NCI-H1436 treated with DMSO at 0.1 percent for 48 hours (cell line): Measurements from ENCODE around the gene MSRB1.
"Not testable (repeated sequence)": the region's sequence is repeated elsewhere in the genome, so short reads cannot be mapped to it uniquely, and the experiment has no call there.

ENCODE experiments used
- DNase-seq: peaks from one replicate; lab custom pipeline; 2025; lab: John Stamatoyannopoulos, UW

MSRB1 gene

DNA sequence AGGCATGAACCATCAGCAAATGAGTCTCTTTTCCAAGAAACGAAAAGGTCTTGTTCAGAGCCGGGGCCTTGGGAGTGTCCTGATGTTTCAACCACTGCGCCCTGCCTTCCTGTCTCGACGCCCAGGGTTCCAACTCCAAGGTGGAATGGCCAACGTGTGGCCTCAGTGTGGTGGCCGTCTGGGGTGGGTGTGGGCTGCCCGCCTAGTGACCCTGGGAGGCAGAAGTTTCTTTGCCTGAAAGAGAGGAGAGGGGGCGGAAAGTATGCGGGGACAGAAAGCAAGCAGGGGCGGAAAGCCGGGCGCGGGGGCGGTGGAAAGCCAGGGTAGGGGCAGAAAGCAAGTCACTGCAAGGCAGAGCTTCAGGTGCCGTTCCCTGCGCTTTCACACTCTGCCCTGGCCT, 4.1 kb downstream of the MSRB1 start:
- no peak for DNase-seq

DNA sequence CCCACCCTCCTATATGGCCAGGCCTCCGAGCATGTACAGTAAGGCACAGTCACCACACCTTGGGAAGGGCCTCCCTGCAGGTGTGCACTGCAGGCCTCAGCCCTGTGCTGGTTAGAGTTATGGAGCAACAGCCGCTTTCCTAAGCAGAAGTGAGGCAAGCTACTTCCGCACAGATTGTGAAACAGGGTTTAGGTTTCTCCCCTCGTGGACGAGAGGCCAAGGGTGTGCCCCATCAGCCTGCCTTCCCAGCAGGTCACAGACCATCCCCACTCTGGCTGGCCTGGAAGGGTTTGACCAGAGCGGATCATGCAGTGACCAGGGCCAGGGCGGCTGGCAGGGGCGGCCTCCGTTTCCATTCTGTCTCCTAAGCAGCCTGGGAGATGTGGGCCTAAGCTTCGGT, 4.7 kb downstream of the MSRB1 start:
- DNase-seq = no peak

DNA sequence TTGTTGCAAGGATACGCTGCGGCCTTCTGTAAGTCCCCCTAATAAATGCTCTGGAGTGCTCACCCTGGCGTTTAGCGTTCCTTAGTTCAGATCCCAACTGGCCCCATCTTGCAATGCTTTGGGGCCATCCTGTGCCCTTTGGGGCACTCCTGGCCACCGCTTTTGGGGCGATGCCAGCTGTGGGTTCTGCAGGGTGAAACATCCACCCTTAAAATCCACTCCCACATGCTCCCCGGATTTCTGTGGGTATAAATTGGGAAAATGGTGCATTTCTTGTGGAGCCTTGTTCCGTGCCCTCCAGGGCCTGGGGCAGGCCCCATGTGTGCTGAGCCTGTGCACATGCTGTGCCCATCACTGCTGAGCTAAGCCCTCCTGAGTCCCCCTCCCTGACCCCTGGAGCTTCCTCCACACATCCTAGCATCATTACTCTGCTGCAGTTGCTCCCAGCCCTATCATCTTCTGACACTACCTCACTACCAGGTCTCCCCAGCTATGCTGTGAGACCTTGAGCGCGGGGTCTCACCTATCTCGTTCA, 6.0 kb downstream of the MSRB1 start:
- DNase-seq = no peak

DNA sequence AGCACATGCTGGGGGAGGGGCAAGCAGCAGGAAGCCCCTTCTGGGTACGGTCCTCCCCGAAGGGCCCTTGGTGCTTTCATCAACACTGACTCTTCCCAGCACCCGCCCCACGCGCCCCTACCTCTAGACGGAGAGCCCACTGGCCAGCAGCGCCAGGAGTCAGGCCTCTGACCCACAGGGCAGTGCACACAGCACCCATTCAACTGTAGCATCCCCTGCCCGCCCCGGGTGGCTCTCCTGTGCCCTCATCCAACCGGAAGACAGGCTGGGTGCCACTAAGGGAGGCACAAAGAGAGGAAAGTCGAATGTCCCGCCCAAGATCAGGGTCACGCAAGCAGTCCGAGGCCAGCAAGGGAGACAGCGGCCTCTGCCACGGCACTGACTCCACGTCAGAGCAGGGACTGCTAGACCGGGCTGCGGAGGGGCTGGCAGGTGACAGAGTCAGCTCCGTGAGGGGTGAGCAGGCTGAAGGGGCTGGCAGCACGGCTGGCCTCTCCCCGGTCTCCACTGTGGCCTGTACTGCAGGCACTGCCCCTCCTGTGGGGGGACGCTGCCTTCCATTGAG, 9.8 kb downstream of the MSRB1 start:
- DNase-seq = no peak

DNA sequence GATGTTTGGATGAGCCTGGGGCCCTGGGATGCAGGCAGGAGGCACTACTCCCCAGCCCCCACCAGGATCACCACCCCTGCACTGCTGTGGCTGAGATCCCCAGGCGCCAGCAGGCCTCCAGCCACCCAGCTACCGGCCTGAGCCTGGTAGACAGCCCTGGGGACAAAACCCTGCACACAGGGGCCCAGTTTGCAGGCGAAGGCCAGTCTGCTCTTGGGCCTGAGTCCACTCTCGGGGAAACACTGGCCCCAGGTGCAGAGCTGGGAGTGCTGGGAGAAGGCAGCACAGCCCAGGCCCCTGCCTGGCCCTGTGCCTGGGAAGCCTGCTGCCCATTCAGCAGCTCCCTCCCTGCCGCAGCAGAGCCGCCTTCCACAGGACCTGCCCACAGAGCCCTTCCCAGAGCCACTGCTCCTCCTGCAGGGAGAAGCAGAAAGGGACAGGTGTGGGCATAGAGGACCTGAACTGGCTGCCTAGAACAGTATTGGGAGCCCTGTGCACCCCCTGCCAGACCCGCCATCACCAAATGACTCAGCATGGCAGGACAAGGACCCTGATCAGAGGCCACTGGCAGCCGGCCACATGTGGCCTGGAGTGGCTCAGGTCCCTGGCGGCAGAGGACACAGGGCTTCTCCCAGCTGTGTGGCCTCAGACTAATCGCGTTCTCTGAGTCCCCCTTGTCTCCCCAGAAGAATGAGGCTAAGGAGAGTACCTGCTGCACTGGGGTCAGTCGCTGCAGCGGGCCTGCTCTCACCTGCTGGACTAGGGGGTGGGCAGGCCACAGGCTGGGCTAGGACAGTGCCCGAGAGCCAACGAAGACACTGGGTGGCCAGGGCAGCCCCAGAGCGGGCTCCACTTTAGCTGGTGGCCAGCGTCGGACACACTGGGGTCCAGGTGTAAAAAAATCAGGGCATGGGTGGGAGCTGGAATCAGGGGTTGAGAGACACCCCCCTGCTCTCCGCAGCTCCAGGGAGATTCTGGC, 10.7 kb downstream of the MSRB1 start:
- DNase-seq = no peak

DNA sequence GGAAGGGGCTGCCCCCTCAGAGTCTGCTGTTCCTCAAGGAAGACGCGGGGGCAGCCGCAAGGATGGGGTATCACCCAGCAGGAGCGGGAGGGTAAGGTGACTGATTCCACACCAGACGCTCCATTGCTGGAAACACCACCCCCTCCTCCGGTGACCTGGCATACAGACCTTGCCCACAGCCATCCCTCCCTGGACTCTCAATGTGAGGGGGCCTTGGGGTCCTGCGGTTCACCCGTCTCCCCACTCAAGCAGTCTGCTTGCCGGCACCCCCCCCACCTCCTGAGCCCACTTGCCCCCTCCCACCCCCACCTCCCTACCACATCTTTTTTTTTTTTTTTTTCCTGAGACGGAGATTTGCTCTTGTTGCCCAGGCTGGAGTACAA, 12.7 kb downstream of the MSRB1 start:
- DNase-seq = no peak

DNA sequence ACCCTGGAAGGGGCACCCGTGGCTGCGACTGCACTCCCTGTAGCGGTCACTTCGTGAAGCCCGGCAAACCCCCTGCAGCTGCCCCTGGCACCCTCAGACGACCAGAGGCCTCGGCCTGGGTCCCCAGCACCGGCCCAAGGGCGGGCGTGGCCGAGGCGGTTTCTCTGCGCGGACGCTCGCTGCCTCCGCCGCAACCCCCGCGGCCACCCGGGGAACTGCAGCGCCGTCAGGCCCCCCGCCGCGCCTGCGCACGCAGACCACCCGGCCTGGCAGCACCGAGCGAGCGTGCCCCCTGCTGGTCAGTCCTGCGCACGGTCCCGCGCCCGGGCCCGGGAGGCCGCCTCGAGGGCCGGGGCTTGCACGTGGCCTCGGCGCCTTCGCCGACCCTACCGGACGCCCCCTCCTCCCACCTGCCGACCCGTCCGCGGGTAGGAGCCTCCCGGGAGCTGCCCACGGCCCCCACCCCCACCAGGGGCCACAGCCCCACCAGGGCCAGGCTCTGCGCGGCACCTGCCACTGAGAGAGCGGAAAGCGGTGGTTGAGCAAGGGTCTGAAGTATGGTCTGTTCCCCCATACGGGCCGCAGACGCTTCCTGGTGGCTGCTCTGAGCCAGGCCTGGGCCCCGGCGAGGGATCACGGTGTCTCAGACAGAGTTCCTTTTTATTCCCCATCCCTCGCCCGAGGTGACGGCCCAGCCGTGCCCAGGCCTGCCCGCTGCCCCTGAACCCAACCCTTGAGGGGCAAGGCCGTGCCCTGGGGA, 13.2 kb downstream of the MSRB1 start:
- DNase-seq = no peak

DNA sequence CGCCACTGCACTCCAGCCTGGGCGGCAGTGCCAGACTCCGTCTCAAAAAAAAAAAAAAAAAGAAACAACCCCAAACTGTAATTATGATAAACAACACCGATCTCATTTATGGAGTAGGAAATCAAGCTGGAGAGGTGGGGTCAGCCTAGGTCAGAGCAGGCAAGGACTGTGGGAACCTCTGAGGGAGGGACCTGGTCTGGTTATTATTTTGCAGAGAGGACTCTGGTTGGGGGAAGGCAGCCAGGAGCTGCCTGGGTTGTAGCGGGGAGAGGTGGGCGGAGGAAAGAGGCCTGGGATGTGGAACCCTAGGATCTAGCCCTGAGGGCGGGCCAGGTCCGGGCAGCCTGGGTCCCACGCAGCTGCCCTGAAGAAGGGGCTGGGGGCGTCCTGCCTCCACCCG, 13.9 kb downstream of the MSRB1 start:
- DNase-seq = no peak

DNA sequence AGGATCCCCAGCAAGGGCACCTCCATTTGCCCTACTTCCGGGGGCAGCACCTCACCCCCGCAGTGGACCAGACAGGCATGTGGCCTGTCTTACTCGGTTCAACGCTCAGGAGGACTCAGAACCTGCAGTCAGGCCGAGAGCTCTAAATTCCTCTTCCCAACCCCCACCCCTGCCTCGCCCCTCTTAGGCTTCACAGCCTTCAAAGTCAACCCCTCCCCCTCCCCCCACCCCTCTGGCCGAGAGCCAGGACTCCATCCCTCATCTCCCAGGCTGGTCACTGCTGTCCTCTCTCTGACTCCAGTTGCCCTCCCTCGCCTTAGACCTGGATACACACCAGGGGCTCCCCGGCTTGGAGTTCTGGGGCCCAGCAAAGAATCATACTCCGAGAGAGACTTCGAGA, 16.7 kb downstream of the MSRB1 start:
- no peak for DNase-seq

DNA sequence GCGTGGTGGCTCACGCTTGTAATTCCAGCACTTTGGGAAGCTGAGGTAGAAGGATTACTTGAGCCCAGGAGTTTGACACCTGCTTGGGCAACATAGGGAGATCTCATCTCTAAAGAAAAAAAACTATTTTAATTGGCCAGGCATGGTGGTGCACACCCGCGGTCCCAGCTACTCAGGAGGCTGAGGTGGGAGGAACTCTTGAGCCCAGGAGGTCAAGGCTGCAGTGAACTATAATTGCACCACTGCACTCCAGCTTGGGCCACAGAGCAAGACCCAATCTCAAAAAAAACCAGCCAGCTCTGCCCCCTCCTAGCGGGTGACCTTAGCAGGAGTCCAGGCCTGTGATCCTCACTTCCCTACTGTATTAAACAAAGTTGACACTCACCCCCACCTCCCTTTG, 18.9 kb downstream of the MSRB1 start:
- no peak for DNase-seq

DNA sequence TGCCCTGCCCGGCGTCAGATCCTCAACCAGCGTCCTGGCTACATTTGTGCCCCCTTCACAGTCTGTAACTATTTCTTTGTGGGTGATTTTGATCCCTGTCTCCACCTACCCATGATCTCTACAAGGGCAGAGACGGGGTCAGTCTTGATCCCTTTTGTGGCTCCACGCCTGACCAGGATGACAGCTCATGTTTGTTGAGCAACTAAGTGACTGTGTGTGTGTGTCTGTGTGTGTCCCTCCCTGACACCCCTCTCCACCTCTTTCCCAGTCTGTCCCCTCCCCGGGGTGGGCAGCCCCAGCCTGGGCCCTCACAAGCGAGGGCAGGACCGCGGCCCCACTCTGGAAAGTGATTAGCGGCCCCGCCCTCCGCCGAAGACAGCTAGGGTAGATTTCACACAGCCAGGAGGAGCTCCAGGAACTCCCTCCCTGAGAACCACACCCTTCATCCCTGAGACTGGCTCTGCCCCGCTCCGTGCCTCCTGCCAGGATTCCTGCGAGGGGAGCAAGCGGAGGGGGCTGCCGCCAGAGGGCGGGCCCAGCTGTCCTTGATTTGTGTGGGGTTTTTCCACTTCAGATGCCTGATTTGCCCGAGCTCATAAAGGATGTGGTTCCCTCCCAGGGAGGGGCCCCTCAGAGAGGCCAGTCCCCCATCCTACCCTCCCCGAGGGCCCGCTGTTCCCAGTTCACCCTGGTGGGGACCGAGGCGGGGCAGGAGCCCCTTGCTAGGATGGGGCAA, 19.5 kb downstream of the MSRB1 start:
- DNase-seq = no peak

DNA sequence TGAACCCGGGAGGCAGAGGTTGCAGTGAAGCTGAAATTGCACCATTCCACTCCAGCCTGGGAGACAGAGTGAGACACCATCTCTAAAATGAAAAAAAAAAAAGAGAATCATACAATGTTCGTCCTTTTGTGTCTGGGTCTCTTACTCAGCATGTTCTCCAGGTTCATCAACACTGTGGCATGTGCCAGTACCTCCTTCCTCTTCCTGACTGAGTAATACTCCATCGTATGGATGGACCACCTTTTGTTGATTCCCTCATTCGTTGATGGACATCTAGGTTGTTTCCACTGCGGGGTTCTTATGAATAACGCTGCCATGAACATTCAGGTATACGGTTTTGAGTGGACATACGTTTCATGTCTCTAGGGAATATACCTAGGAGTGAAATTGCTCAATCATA, 20.6 kb downstream of the MSRB1 start:
- no peak for DNase-seq

DNA sequence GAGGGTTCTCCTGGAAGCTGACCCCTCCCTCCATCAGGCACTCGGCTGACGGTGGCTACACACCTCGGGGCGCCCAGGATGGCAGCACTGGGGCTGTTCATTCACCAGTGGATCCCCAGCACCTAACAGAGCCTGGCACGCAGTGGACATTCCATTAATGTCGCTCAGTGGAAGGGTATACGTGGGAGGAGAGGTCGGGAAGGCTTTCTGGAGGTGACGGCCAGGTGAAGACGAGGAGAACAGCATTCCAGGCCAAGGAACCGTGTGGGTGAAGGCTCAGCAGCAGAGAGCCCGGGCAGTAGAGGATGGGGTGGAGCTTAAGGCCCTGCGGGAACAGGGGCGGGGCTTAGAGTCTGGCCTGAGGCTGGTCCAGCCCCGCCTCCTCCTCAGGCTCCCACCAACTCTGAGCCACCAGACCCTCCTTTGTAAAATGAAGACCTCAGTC, 22.2 kb downstream of the MSRB1 start:
- DNase-seq = no peak

DNA sequence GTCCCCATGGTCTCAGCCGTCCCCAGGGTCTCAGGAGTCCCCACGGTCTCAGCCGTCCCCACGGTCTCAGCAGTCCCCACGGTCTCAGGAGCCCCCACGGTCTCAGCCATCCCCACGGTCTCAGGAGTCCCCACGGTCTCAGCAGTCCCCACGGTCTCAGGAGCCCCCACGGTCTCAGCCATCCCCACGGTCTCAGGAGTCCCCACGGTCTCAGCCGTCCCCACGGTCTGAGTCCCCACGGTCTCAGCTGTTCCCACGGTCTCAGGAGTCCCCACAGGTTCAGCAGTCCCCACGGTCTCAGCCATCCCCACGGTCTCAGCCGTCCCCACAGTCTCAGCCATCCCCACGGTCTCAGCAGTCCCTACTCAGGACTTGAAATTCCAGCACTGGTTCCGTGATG, 22.9 kb downstream of the MSRB1 start:
- DNase-seq = not testable (repeated sequence)

DNA sequence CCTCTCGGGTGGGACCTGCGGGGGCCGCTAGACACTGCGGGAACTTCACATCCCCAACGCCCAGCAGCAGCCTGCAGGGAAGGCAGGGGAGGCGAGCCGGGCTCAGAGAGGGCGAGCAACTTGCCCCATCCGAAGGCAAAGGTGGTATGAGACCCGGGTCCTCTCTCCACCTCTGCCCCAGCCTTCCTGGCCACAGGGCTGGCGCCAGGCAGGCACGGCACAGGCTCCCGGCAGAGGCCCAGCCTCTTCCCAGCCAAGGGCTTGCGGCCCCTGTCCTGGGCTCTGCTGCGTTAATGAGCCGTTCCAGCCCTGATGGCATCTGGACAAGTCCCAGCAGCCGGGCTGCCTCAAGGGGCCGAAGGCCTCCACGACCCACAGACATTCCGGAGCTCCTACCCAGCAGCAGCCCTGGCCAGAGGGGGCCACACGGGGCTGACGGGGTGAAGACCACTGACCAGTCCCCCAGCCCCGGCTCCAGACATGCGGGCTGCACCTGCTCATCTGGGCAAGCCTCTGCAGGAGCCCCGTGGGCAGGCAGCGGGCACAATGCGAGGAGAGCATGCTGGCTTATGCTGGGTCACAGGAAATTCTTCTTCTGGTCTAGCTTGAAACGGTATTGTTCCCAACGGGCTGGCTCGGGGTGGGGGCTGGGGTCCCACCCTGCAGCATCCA, 23.5 kb downstream of the MSRB1 start:
- no peak for DNase-seq

DNA sequence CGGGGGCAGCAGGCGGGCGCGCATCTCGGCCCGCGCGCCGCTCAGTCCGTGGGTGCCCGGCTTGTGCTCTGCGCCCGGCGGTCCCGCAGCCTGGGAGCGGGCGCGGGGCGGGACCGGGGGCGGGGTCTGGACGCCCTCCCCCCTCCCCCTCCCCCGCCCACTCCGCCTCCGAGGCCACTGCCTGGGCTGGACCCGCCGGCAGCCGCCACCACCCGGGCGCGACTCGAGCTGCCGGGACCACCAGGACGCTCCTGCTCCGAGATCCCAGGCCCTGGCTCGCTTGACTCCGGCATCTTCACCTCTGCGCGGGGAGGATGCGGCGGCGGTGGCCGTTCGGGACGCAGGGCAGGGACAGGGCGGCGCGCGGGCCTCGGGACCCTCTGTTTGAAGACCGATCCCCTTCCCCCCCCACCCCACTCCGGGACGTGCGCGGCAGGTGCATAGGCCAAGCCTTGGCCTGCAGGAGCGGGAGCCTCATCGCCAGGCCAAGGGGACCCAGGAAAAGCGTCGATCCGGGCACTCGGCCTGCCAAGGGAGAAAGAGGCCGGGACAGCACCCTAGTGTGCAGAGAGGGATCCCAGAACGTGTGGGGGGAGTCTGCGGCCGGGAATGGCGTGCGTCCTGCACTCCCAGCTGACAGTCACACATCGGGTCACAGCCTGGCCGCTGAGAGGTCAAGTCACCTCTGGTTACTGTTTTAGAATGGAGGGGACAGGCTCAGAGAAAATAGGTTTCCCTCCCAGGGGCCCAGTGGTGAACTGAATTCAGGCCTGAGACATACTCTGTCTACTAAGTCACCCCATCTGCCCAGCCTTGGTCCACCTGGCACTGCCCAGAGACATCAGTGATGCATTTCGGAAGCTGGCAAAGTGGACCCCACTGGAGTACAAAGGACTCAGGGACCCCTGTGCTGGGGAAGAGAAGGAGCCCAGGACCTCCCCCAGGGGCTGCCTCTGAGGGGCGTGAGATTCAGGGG, 24.4 kb downstream of the MSRB1 start, which contains the start of gene HS3ST6:
Gene HS3ST6, minus strand, starts transcription at position 65 of the 976 bp plus-strand sequence. CDS start 92 bp downstream, outside the sequence.
- no peak for DNase-seq

DNA sequence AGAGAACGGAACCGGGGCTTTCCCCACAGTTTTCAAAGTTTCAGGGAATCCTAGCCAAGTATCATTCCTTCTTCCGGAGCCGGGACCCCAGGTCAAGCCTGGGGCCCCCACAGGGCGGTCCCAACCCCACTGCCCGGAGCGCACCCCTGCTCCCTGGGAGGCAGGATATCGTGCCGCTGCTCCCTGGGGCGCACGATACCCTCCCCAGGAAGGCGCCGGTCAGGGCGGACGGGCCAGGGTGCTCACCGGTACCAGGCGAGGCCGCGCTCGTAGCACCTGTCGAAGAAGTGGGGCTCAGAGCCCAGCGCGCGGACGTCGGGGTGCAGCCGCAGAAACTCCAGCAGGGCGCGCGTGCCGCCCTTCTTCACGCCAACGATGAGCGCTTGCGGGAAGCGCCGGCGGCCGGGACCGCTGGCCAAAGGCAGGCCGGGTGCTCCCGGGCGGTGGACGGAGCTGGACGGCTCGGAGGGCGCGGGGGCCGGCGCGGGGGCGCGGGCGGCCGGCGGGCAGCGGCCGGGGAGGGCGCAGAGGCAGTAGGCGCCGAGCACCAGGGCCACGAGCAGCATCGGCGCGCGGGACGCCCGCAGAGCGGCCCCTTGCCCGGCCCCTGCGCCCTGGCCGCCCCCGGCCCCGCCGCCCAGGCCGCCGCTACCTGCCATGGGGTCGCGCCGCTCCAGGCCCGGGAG, 25.2 kb downstream of the MSRB1 start:
- no peak for DNase-seq

DNA sequence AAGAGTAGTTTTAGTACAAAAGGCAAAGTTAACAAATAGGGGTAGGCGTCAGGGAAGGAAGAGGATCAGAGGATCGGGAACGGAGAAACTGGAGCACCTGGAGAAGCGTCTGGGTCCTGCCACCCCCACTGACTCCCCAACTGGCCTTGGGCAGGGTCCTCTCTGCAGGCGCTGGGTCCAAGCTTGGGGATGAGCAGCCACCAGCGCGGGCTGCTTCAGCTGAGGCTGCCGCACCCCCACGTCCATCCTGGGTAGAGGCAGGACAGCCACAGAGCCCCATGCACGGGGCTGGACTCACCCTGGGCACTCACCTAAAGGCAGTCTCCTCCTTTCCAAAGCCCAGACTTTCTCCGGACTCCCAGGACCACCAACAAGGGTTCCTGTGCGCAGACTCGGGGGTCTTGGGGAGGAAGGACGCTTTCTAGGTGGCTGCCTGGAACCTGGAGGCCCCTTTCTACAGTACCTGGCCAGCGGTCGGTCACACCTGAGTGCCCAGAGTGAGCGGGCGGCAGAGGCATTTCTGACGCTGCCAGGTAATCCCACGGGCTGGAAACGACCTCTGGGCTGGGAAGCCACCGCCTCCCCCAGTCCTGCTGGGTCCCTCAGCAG, 25.8 kb downstream of the MSRB1 start:
- DNase-seq = no peak

DNA sequence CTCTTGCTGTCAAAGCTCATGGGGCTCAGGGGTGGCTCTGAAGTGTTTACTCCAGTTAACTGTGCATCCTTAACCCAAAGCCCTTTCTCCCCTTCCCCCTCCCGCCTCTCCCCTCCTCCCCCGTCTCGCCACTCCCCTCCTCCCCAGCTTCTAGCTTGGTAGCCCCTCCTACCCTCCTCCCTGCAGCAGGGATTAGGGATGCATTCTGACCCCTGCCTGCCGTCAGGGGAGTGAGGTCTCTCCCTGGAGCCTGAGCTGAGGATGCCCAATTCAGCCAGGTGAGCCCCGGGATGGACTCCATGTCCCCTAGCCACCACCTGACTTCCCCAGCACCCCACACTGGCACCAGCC, 26.4 kb downstream of the MSRB1 start:
- DNase-seq = no peak
